Measurements from ENCODE around the gene TRIM32. TPM values are rescaled to one million over a fixed set of nuclear protein-coding genes. Genes with fewer than 3 reads are reported as not detected.

The TRIM32 gene
- total RNA-seq, 2 experiments from 2014 or later = 4.4 to 5.8 TPM

DNA sequence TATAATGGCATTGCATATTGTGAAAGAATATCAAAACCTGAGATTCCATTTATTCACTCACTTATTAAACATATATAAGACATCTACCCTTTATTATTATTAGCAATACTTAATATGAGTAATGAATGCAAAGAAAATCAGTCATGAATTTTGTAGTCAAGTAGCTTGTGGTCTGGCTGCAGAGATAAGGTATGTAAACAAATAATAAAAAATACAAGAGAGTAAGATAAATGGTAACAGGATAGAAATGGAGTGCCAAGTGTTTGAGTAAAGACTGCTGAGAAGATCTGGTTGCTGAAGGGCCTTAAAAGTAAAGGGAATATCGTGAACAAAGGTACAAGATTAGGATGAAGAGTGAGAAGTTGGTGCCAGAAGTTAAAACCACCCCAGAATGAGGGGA, 18.4 kb downstream of the TRIM32 start:
- DNase-seq = no peak
- Histone ChIP-seq H3K9me3 (ENCODE audit: control insufficient read depth in 1 of 2, insufficient read depth in 1 of 2, low read length in 2 of 2) (no peaks in the 10 kb centered on the region), H3K36me3 (ENCODE audit: insufficient read depth, low read length) (peaks cover under 1% of the 10 kb centered on the region), H3K4me3 (ENCODE audit: low read length) (no peak overlapping the region), H3K27ac (ENCODE audit: low read depth in 1 of 2, low read length in 2 of 2) (no peak overlapping the region), H3K27me3 (ENCODE audit: control insufficient read depth in 1 of 2, insufficient read depth in 2 of 2, low read length in 2 of 2) (no peaks in the 10 kb centered on the region), H3K4me1 (ENCODE audit: insufficient read depth, low read length) (peaks cover 3% of the 10 kb centered on the region)
- Mint-ChIP-seq H3K4me3 (no peak overlapping the region), H3K36me3 (ENCODE audit: low read depth) (peaks cover 18% of the 10 kb centered on the region), H3K4me1 (ENCODE audit: low read depth) (peaks cover 22% of the 10 kb centered on the region), H3K27me3 (no peaks in the 10 kb centered on the region), H3K27ac (no peak overlapping the region), H3K9me3 (peaks cover 5% of the 10 kb centered on the region)
- intact Hi-C loops (cut with DNase I, micrococcal nuclease) = no loop called here
- no peak for ATAC-seq (ENCODE audit: poor library complexity)
- TF ChIP-seq, protein P1, sequence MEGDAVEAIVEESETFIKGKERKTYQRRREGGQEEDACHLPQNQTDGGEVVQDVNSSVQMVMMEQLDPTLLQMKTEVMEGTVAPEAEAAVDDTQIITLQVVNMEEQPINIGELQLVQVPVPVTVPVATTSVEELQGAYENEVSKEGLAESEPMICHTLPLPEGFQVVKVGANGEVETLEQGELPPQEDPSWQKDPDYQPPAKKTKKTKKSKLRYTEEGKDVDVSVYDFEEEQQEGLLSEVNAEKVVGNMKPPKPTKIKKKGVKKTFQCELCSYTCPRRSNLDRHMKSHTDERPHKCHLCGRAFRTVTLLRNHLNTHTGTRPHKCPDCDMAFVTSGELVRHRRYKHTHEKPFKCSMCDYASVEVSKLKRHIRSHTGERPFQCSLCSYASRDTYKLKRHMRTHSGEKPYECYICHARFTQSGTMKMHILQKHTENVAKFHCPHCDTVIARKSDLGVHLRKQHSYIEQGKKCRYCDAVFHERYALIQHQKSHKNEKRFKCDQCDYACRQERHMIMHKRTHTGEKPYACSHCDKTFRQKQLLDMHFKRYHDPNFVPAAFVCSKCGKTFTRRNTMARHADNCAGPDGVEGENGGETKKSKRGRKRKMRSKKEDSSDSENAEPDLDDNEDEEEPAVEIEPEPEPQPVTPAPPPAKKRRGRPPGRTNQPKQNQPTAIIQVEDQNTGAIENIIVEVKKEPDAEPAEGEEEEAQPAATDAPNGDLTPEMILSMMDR (IDR thresholded peaks at IDR 0.05) = no peak
- ChIA-PET CTCF (no interaction called here), POLR2A (interaction anchor here (1.0 to 1.1 kb wide), 2 partner anchors 7 to 18 kb away, joined by 3 read pairs; partner anchors contain the start of gene TRIM32)

DNA sequence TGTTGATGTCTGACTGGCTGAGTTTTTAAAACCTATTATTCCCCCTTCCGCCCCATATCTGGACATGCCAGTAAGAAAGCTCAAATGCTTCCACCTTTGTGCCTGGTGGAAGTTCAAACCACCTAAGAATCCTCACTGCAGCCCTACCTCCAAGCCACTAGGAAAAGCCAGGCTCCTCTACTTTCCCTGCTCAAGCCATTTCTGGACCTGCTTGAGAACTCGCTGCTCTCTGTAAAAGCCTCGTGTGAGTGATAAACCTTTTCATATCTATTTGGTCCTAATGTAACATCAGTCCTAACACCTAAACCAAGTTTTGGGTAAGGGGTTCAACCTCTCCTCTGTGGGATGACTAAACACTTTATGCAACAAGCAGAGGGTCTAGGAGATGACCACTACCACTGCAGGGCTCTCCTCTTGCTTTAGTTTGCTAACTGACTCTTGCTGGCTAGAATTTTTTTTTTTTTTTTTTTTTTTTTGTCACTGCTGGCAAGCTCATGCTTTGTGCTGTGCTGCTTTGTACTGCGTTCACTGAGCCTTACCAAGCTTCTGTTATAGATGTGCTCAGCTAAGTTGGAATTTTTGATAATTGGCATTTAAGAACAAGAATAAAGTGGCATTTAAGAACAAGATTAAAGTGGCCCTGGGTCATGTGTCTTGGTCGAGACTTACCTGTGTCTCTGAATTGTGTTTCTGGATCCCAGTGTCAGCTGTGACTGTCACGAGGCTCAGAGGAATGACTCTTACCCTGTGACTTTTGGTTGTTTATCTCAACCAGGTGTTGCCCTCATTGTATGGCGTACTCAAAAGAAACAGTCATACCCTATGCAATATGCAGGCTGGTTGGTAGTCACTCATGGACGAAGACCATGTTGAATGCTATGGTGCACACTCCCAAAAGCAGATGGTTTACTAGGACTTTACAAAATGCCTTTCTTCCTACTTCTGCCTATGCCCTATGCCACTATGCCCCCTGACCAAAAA, 19.5 kb downstream of the TRIM32 start:
- DNase-seq (no peak), ATAC-seq (ENCODE audit: poor library complexity) (no peak)
- no peaks in the 10 kb centered on the region for H3K4me1 ChIP-seq (ENCODE audit: insufficient read depth, low read length)
- POLR2A ChIA-PET = interaction anchor here (1.0 kb wide), 1 partner anchor 8 kb away, joined by 3 read pairs; no protein-coding TSS in a partner anchor
- Mint-ChIP-seq H3K9me3 (peaks cover 3% of the 10 kb centered on the region), H3K27me3 (no peaks in the 10 kb centered on the region), H3K27ac (no peak overlapping the region), H3K4me1 (ENCODE audit: low read depth) (peaks cover 11% of the 10 kb centered on the region), H3K36me3 (ENCODE audit: low read depth) (peaks cover 8% of the 10 kb centered on the region), H3K4me3 (no peak overlapping the region)
- no peaks in the 10 kb centered on the region for H3K9me3 ChIP-seq (ENCODE audit: control insufficient read depth in 1 of 2, insufficient read depth in 1 of 2, low read length in 2 of 2)
- CTCF ChIA-PET = interaction anchor here (0.6 kb wide), 1 partner anchor 969 kb away, joined by 3 read pairs; no protein-coding TSS in a partner anchor
- no peaks in the 10 kb centered on the region for H3K36me3 ChIP-seq (ENCODE audit: insufficient read depth, low read length)
- TF ChIP-seq, protein P1 (IDR thresholded peaks at IDR 0.05) = no peak
- H3K4me3 ChIP-seq (ENCODE audit: low read length) = no peak overlapping the region
- no peak overlapping the region for H3K27ac ChIP-seq (ENCODE audit: low read depth in 1 of 2, low read length in 2 of 2)
- H3K27me3 ChIP-seq (ENCODE audit: control insufficient read depth in 1 of 2, insufficient read depth in 2 of 2, low read length in 2 of 2) = no peaks in the 10 kb centered on the region
- intact Hi-C loops (cut with DNase I, micrococcal nuclease) = no loop called here

DNA sequence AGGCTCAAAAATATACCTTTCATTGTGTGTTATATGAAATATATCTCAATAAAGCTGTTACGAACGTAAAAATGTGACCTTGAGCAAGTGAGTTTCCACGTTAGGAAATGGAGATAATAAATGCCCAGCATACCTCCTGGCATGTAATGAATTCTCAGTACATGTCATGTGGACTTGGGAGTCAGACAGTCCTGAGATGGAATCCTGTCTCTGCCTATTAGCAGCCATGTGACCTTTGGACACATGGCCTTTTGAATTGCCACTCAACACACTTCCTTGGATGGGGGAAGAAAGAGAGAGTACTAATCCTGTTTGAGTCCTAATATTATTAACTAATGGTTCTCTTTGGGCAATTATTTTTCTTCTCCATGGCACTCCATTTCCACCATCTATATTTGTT, 25.7 kb downstream of the TRIM32 start:
- Histone ChIP-seq H3K27ac (ENCODE audit: low read depth in 1 of 2, low read length in 2 of 2) (no peak overlapping the region), H3K36me3 (ENCODE audit: insufficient read depth, low read length) (no peaks in the 10 kb centered on the region), H3K4me3 (ENCODE audit: low read length) (no peak overlapping the region), H3K27me3 (ENCODE audit: control insufficient read depth in 1 of 2, insufficient read depth in 2 of 2, low read length in 2 of 2) (no peaks in the 10 kb centered on the region), H3K4me1 (ENCODE audit: insufficient read depth, low read length) (no peaks in the 10 kb centered on the region), H3K9me3 (ENCODE audit: control insufficient read depth in 1 of 2, insufficient read depth in 1 of 2, low read length in 2 of 2) (no peaks in the 10 kb centered on the region)
- no peak overlapping the region for H3K4me3 Mint-ChIP-seq
- H3K4me1 Mint-ChIP-seq (ENCODE audit: low read depth) = peaks cover 8% of the 10 kb centered on the region
- no peaks in the 10 kb centered on the region for H3K27me3 Mint-ChIP-seq
- no peaks in the 10 kb centered on the region for H3K36me3 Mint-ChIP-seq (ENCODE audit: low read depth)
- intact Hi-C loops (cut with DNase I, micrococcal nuclease) = no loop called here
- DNase-seq = no peak
- ChIA-PET CTCF (no interaction called here), POLR2A (no interaction called here)
- no peaks in the 10 kb centered on the region for H3K9me3 Mint-ChIP-seq
- TF ChIP-seq, protein P1 (IDR thresholded peaks at IDR 0.05) = no peak
- H3K27ac Mint-ChIP-seq = no peak overlapping the region
- ATAC-seq (ENCODE audit: poor library complexity) = no peak

Data from CD4-positive, alpha-beta T cell (primary cell).